SJSA1 (cell line): Measurements from ENCODE around the gene IFI35. TPM values are rescaled to one million over a fixed set of nuclear protein-coding genes. Genes with fewer than 3 reads are reported as not detected.

Experiments used
- DNase-seq, 2 experiments: peaks; one replicate each; pipeline ENCODE4 v3.0.0-alpha.2; 2015 to 2020; ENCODE audit warnings: low spot score in 2 of 2, low read depth in 1 of 2
- H3K27ac ChIP-seq: fragments of 250-450 bp; sonication (Bioruptor Pico); 2 replicates; pipeline ENCODE4 v1.5.1; 2020; ENCODE audit warnings: mild to moderate bottlenecking, moderate library complexity
- H3K27me3 ChIP-seq: fragments of 250-450 bp; sonication (Bioruptor Pico); replicated peaks from 2 replicates; pipeline ENCODE4 v1.5.1; 2020; ENCODE audit warnings: mild to moderate bottlenecking, moderate library complexity
- H3K36me3 ChIP-seq: fragments of 250-450 bp; sonication (Bioruptor Pico); 2 replicates; pipeline ENCODE4 v1.5.1; 2020; ENCODE audit warnings: mild to moderate bottlenecking
- H3K4me1 ChIP-seq: fragments of 250-450 bp; sonication (Bioruptor Pico); replicated peaks from 2 replicates; pipeline ENCODE4 v1.6.1; 2021; ENCODE audit warnings: mild to moderate bottlenecking
- H3K4me3 ChIP-seq: fragments of 250-450 bp; sonication (Bioruptor Pico); 2 replicates; pipeline ENCODE4 v1.5.1; 2020; ENCODE audit warnings: mild to moderate bottlenecking
- H3K9me3 ChIP-seq: fragments of 250-450 bp; sonication (Bioruptor Pico); replicated peaks from 2 replicates; pipeline ENCODE4 v1.5.1; 2020; ENCODE audit warnings: mild to moderate bottlenecking
- total RNA-seq: library from RNA; depleted of rRNA; stranded (reverse); fragments of >200 nt; shearing (Covaris generic); gene quantifications from 2 replicates; pipeline ENCODE4 v1.2.3, GENCODE V29; 2014

The IFI35 gene
- total RNA-seq, 1 experiment from 2014 or later = 16.4 TPM

GRCh38 chr17:43021741-43022512 is 15.3 kb downstream of the IFI35 start, which contains the start of gene VAT1:
VAT1 (minus strand) TSS chr17:43022385; CDS start chr17:43022322, 63 bp downstream.
- peaks cover 44% of the 10 kb centered on the region for H3K4me1 ChIP-seq
- peak; percentile 84 to 86 for DNase-seq
- peaks cover 31% of the 10 kb centered on the region for H3K36me3 ChIP-seq
- H3K27ac ChIP-seq = peak within 1 kb of the TSS; percentile 82
- peaks cover 4% of the 10 kb centered on the region; the same call in 1 of the 2 replicates for H3K27me3 ChIP-seq
- no peaks in the 10 kb centered on the region for H3K9me3 ChIP-seq
- peak within 1 kb of the TSS; percentile 91 for H3K4me3 ChIP-seq

GRCh38 chr17:43024407-43025289 is 18.1 kb downstream of the IFI35 start, which contains the start of gene RND2:
RND2 (plus strand) TSS chr17:43025231; CDS start chr17:43025348, 117 bp downstream.
- Histone ChIP-seq H3K36me3 (peaks cover 12% of the 10 kb centered on the region), H3K27ac (no peak within 1 kb of the TSS), H3K4me1 (peaks cover 35% of the 10 kb centered on the region), H3K4me3 (peak within 1 kb of the TSS; percentile 29), H3K9me3 (no peaks in the 10 kb centered on the region), H3K27me3 (peaks cover 4% of the 10 kb centered on the region; the same call in 1 of the 2 replicates)
- peak; percentile 90 to 95 for DNase-seq

GRCh38 chr17:43025290-43025657 is 18.7 kb downstream of the IFI35 start:
- Histone ChIP-seq H3K27ac (no peak overlapping the region), H3K9me3 (no peaks in the 10 kb centered on the region), H3K27me3 (peaks cover 4% of the 10 kb centered on the region; the same call in 1 of the 2 replicates), H3K4me1 (peaks cover 29% of the 10 kb centered on the region), H3K4me3 (no peak overlapping the region), H3K36me3 (peaks cover 9% of the 10 kb centered on the region)
- DNase-seq = no peak

GRCh38 chr17:43025766-43026537 is 19.4 kb downstream of the IFI35 start:
- no peak for DNase-seq
- Histone ChIP-seq H3K9me3 (no peaks in the 10 kb centered on the region), H3K27ac (no peak overlapping the region), H3K27me3 (peaks cover 4% of the 10 kb centered on the region; the same call in 1 of the 2 replicates), H3K36me3 (peaks cover 9% of the 10 kb centered on the region), H3K4me1 (peaks cover 22% of the 10 kb centered on the region), H3K4me3 (no peak overlapping the region)

GRCh38 chr17:43026595-43026994 is 20.0 kb downstream of the IFI35 start:
- H3K4me3 ChIP-seq = no peak overlapping the region
- peaks cover 9% of the 10 kb centered on the region for H3K36me3 ChIP-seq
- H3K9me3 ChIP-seq = no peaks in the 10 kb centered on the region
- no peak overlapping the region for H3K27ac ChIP-seq
- H3K4me1 ChIP-seq = peaks cover 18% of the 10 kb centered on the region
- H3K27me3 ChIP-seq = peaks cover 4% of the 10 kb centered on the region; the same call in 1 of the 2 replicates
- no peak for DNase-seq

GRCh38 chr17:43027091-43028032 is 20.8 kb downstream of the IFI35 start:
- Histone ChIP-seq H3K36me3 (peaks cover 1% of the 10 kb centered on the region), H3K4me1 (peaks cover 11% of the 10 kb centered on the region), H3K27ac (no peak overlapping the region)

GRCh38 chr17:43028221-43028861 is 21.8 kb downstream of the IFI35 start:
- Histone ChIP-seq H3K27ac (no peak overlapping the region), H3K36me3 (no peaks in the 10 kb centered on the region), H3K4me3 (no peak overlapping the region), H3K4me1 (peaks cover 8% of the 10 kb centered on the region), H3K27me3 (peaks cover 4% of the 10 kb centered on the region; the same call in 1 of the 2 replicates), H3K9me3 (no peaks in the 10 kb centered on the region)
- no peak for DNase-seq

More at GRCh38 chr17:43027091-43028032, 20.8 kb downstream of the IFI35 start:
- Histone ChIP-seq H3K4me3 (no peak overlapping the region), H3K27me3 (peaks cover 4% of the 10 kb centered on the region; the same call in 1 of the 2 replicates), H3K9me3 (no peaks in the 10 kb centered on the region)
- DNase-seq = no peak

- no peak overlapping the region for H3K4me3 ChIP-seq
- DNase-seq = no peak
- no peaks in the 10 kb centered on the region for H3K4me1 ChIP-seq
- H3K27ac ChIP-seq = no peak overlapping the region
- no peaks in the 10 kb centered on the region for H3K9me3 ChIP-seq
- H3K36me3 ChIP-seq = no peaks in the 10 kb centered on the region
- no peaks in the 10 kb centered on the region for H3K27me3 ChIP-seq
These were observed 23.7 kb downstream of the IFI35 start for GRCh38 chr17:43030137-43030767.

GRCh38 chr17:43031666-43032065 is 25.1 kb downstream of the IFI35 start:
- H3K4me1 ChIP-seq = no peaks in the 10 kb centered on the region
- H3K27ac ChIP-seq = no peak overlapping the region
- no peaks in the 10 kb centered on the region for H3K36me3 ChIP-seq
- no peaks in the 10 kb centered on the region for H3K27me3 ChIP-seq
- H3K9me3 ChIP-seq = no peaks in the 10 kb centered on the region
- no peak for DNase-seq
- H3K4me3 ChIP-seq = no peak overlapping the region

GRCh38 chr17:43033948-43034881 is 27.6 kb downstream of the IFI35 start:
- H3K4me3 ChIP-seq = no peak overlapping the region
- H3K9me3 ChIP-seq = no peaks in the 10 kb centered on the region
- H3K4me1 ChIP-seq = no peaks in the 10 kb centered on the region
- no peak overlapping the region for H3K27ac ChIP-seq
- DNase-seq = no peak
- H3K27me3 ChIP-seq = no peaks in the 10 kb centered on the region
- H3K36me3 ChIP-seq = no peaks in the 10 kb centered on the region

GRCh38 chr17:43034894-43035293 is 28.3 kb downstream of the IFI35 start:
- no peaks in the 10 kb centered on the region for H3K36me3 ChIP-seq
- H3K4me1 ChIP-seq = no peaks in the 10 kb centered on the region
- DNase-seq = no peak
- no peak overlapping the region for H3K27ac ChIP-seq
- H3K4me3 ChIP-seq = no peak overlapping the region
- H3K27me3 ChIP-seq = no peaks in the 10 kb centered on the region
- H3K9me3 ChIP-seq = no peaks in the 10 kb centered on the region
